ENCODE results near the gene CFAP251.

Gene CFAP251

GRCh38 chr12:121974026-121974985 is 55.9 kb downstream of the CFAP251 start:
- TF ChIP-seq, protein P1, sequence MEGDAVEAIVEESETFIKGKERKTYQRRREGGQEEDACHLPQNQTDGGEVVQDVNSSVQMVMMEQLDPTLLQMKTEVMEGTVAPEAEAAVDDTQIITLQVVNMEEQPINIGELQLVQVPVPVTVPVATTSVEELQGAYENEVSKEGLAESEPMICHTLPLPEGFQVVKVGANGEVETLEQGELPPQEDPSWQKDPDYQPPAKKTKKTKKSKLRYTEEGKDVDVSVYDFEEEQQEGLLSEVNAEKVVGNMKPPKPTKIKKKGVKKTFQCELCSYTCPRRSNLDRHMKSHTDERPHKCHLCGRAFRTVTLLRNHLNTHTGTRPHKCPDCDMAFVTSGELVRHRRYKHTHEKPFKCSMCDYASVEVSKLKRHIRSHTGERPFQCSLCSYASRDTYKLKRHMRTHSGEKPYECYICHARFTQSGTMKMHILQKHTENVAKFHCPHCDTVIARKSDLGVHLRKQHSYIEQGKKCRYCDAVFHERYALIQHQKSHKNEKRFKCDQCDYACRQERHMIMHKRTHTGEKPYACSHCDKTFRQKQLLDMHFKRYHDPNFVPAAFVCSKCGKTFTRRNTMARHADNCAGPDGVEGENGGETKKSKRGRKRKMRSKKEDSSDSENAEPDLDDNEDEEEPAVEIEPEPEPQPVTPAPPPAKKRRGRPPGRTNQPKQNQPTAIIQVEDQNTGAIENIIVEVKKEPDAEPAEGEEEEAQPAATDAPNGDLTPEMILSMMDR (IDR thresholded peaks at IDR 0.05; ENCODE audit: low read depth, low read length, missing control alignments), result no peak
- H3K4me3 ChIP-seq (ENCODE audit: low read depth, low read length), result no peak overlapping the region
- DNase-seq (ENCODE audit: low read depth), result no peak
- in situ Hi-C loops (cut with HindIII; ENCODE audit: low sequenced_read_pairs), result no loop called here

DNA sequence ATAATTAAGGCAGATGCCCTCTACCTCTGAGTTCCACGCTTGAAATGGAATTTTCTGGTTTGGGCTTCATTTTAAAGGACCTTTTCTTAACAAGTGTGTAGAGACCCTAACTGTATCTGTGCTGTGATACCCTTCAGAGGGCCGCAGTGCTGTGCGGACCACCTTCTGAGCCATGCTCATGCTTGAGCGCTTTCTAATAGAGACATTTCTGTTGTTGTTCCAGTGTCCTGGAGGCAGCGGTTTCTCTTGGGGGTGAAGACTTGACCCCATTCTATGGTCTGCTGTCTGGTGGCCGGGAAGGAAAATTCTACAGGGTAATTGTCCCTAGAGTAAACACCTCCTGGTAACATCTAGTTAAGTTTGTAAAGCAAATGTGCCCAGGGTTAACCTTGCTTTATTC is 56.6 kb downstream of the CFAP251 start:
- no peak overlapping the region for H3K4me3 ChIP-seq (ENCODE audit: low read depth, low read length)
- in situ Hi-C loops (cut with HindIII; ENCODE audit: low sequenced_read_pairs), result no loop called here
- TF ChIP-seq, protein P1 (IDR thresholded peaks at IDR 0.05; ENCODE audit: low read depth, low read length, missing control alignments), result no peak
- no peak for DNase-seq (ENCODE audit: low read depth)

- DNase-seq (ENCODE audit: low read depth), result no peak
- in situ Hi-C loops (cut with HindIII; ENCODE audit: low sequenced_read_pairs), result no loop called here
- TF ChIP-seq, protein P1 (IDR thresholded peaks at IDR 0.05; ENCODE audit: low read depth, low read length, missing control alignments), result no peak
- no peak overlapping the region for H3K4me3 ChIP-seq (ENCODE audit: low read depth, low read length)
These were observed 58.6 kb downstream of the CFAP251 start for GRCh38 chr12:121976950-121977349.

DNA sequence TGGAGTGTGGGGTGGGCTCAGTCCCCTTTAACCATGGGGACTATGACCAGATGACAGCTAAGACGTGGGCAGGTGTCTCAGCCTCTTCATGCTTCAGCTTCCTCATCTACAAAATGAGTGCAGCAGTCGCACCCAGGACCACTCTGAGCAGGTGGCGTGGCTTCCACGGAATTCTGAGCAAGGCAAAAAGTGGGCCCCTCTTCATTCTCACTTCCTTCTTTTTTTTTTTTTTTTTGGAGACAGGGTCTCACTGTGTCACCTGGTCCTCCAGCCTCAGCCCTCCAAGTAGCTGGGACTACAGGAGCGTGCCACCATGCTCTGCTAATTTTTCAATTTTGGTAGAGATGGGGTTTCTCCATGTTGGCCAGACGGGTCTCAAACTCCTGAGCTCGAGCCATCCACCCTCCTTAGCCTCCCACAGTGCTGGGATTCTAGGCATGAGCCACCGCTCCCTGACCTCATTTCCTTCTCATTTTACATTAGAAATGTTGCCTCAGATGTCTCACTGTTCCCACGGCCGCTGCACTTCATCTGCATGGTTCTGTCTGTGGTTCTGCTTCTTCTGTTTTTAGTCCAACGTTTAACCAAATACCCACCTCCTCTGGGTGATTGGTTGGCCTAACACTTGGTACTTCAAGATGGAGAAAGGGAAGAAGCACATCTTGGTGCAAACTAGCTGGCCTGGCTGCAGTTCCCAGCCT is 61.9 kb downstream of the CFAP251 start:
- TF ChIP-seq, protein P1 (IDR thresholded peaks at IDR 0.05; ENCODE audit: low read depth, low read length, missing control alignments), result no peak
- in situ Hi-C loops (cut with HindIII; ENCODE audit: low sequenced_read_pairs), result no loop called here

GRCh38 chr12:121980892-121981272 is 62.5 kb downstream of the CFAP251 start:
- in situ Hi-C loops (cut with HindIII; ENCODE audit: low sequenced_read_pairs), result no loop called here
- DNase-seq (ENCODE audit: low read depth), result no peak
- no peak overlapping the region for H3K4me3 ChIP-seq (ENCODE audit: low read depth, low read length)
- TF ChIP-seq, protein P1 (IDR thresholded peaks at IDR 0.05; ENCODE audit: low read depth, low read length, missing control alignments), result no peak

More for the DNA sequence above, 61.9 kb downstream of the CFAP251 start:
- no peak for DNase-seq (ENCODE audit: low read depth)
- no peak overlapping the region for H3K4me3 ChIP-seq (ENCODE audit: low read depth, low read length)

DNA sequence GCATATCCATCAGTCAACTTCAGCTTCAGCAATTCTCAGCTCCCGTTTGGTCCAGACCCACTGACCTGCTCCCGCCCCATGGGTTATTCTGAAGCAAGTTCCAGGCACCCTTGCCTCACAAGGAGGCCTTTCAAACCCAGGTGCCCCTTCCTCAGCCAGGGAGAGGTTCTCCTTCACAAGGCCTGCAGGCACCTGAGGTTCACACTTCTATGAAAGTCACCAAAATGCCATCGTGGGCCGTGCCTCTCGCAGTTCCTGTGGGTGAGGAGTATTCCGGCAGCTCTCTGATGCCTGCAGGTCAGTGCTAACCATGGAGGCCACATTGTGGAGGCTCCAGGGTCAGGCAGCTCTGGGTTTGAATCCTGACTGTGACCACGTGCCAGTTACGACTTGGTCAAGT is 63.1 kb downstream of the CFAP251 start:
- H3K4me3 ChIP-seq (ENCODE audit: low read depth, low read length), result no peak overlapping the region
- in situ Hi-C loops (cut with HindIII; ENCODE audit: low sequenced_read_pairs), result no loop called here
- DNase-seq (ENCODE audit: low read depth), result no peak
- TF ChIP-seq, protein P1 (IDR thresholded peaks at IDR 0.05; ENCODE audit: low read depth, low read length, missing control alignments), result no peak
